GM18505 (cell line): ENCODE data around the gene GID4.
"Not testable (repeated sequence)": the region's sequence is repeated elsewhere in the genome, so short reads cannot be mapped to it uniquely, and the experiment has no call there.

ENCODE experiments used
- ATAC-seq: cut with Tn5 transposase; IDR thresholded peaks from one replicate; pipeline ENCODE4 v1.9.1; 2021; ENCODE audit not compliant: unreplicated experiment
- POLR2A ChIP-seq: IDR thresholded peaks from 4 replicates; pipeline ENCODE4 v1.6.1; 2011; ENCODE audit warnings: borderline replicate concordance; ENCODE audit not compliant: insufficient read depth, insufficient read length; ENCODE audit errors: extremely low read depth

Gene GID4

GRCh38 chr17:18038861-18039534, at the start of gene GID4, which contains the start of gene ATPAF2:
Gene GID4 (plus strand): TSS chr17:18039408. CDS start chr17:18039465, 57 bp downstream.
Gene ATPAF2 (minus strand): TSS chr17:18039168. CDS start chr17:18039013, 155 bp downstream.
- TF ChIP-seq POLR2A, result peak; percentile 67
- peak; percentile 87 for ATAC-seq

GRCh38 chr17:17989618-17990017, 49.6 kb upstream of the GID4 start:
- ATAC-seq, result no peak
- TF ChIP-seq POLR2A, result no peak

GRCh38 chr17:17990282-17990681, 48.9 kb upstream of the GID4 start:
- no peak for TF ChIP-seq POLR2A
- ATAC-seq, result no peak

- no peak for ATAC-seq
- TF ChIP-seq POLR2A, result no peak
Observed at GRCh38 chr17:17993366-17993765, 45.8 kb upstream of the GID4 start.

- no peak for TF ChIP-seq POLR2A
Observed at GRCh38 chr17:17993852-17994251, 45.4 kb upstream of the GID4 start.

GRCh38 chr17:17994271-17995069, 44.7 kb upstream of the GID4 start:
- no peak for TF ChIP-seq POLR2A
- ATAC-seq, result no peak

More at GRCh38 chr17:17993852-17994251, 45.4 kb upstream of the GID4 start:
- ATAC-seq, result no peak

- ATAC-seq, result not testable (repeated sequence)
Observed at GRCh38 chr17:17995887-17996286, 43.3 kb upstream of the GID4 start.

GRCh38 chr17:17998934-17999333, 40.3 kb upstream of the GID4 start:
- no peak for TF ChIP-seq POLR2A
- no peak for ATAC-seq

- no peak for TF ChIP-seq POLR2A
- ATAC-seq, result no peak
Observed at GRCh38 chr17:17999364-18000029, 39.7 kb upstream of the GID4 start.

GRCh38 chr17:18000030-18000408, 39.2 kb upstream of the GID4 start:
- no peak for TF ChIP-seq POLR2A
- ATAC-seq, result no peak

GRCh38 chr17:18002171-18002570, 37.0 kb upstream of the GID4 start:
- no peak for ATAC-seq
- TF ChIP-seq POLR2A, result no peak

GRCh38 chr17:18004345-18004744, 34.9 kb upstream of the GID4 start:
- no peak for TF ChIP-seq POLR2A
- no peak for ATAC-seq

- no peak for ATAC-seq
- TF ChIP-seq POLR2A, result no peak
Observed at GRCh38 chr17:18004884-18005305, 34.3 kb upstream of the GID4 start.
